ENCODE data around the gene CSGALNACT2. TPM values are rescaled to one million over a fixed set of nuclear protein-coding genes. Genes with fewer than 3 reads are reported as not detected.

Gene CSGALNACT2
- total and polyA plus RNA-seq, 10 of the 15 experiments (the other 5 are each of a cell fraction or from before 2014, with no cell fraction given), result 2.5 to 12.6 (median 8.7) TPM

DNA sequence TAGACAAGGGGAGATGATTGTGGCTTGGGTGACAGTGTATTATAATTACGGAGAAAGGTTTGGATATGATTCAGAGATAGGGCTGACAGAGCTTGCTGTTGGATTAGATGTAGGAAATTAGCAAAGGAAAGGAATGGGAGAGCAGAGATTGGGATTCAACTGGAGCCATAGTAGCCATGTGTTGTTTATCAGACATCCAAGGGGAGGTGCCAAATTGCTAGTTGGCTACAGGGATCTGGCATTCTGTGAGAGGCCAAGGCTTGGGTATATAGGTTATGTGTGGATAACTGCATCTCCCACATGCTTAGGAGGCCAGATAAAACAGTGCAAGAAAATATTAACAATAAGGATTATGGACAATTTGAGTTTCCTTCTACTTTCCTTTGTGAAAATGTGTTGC, 34.9 kb downstream of the CSGALNACT2 start:
- TF ChIP-seq SMARCA5 (IDR thresholded peaks at IDR 0.05) (no peak), NFXL1 (IDR thresholded peaks at IDR 0.05; ENCODE audit: borderline replicate concordance) (no peak), RCOR1 (conservative IDR thresholded peaks at IDR 0.05; ENCODE audit: low read depth, low read length) (no peak), ZNF217 (IDR thresholded peaks at IDR 0.05) (no peak), NRF1 (conservative IDR thresholded peaks at IDR 0.05; ENCODE audit: low read depth, low read length) (no peak)
- ChIA-PET POLR2A (no interaction called here), RAD21 (ENCODE audit: unreplicated experiment) (interaction anchor here (1.4 kb wide), 1 partner anchor 32 kb away, joined by 4 read pairs; no protein-coding TSS in a partner anchor), SMC1A (ENCODE audit: uncharacterized antibody, unreplicated experiment) (no interaction called here), CTCF (interaction anchor here (1.2 to 1.6 kb wide), 2 partner anchors 30 to 31 kb away, joined by 3 to 4 read pairs; no protein-coding TSS in a partner anchor)
- H3K79me2 ChIP-seq (ENCODE audit: control insufficient read depth, insufficient read depth, low read length), result no peaks in the 10 kb centered on the region
- no peaks in the 10 kb centered on the region for H3K27me3 ChIP-seq (replicated peaks in 1 of 2; ENCODE audit: control insufficient read depth in 2 of 2, insufficient read depth in 2 of 2, low read length in 1 of 2)
- no peaks in the 10 kb centered on the region for H4K20me1 ChIP-seq (ENCODE audit: control insufficient read depth, insufficient read depth)
- H3K9me3 ChIP-seq (replicated peaks; ENCODE audit: control insufficient read depth, insufficient read depth, low read length), result no peaks in the 10 kb centered on the region
- WGBS (ENCODE audit: insufficient coverage, insufficient replicate concordance, low lambda C conversion rate, missing lambda C conversion rate), result 100% methylated on average over 1 of the region's 1 CpG
- FAIRE-seq (no peak), ATAC-seq (no peak), DNase-seq (ENCODE audit: low read depth, low spot score) (no peak)
- H3K9ac ChIP-seq (ENCODE audit: control insufficient read depth, insufficient read depth, low read length), result no peak overlapping the region
- H3K36me3 ChIP-seq (ENCODE audit: control insufficient read depth in 2 of 2, insufficient read depth in 2 of 2, low read length in 1 of 2), result peaks cover 3 to 15% of the 10 kb centered on the region in 2 experiments
- H3K4me3 ChIP-seq, result no peak overlapping the region
- BruUV-seq (replicated peaks), result no TSS peak
- H3K4me2 ChIP-seq (ENCODE audit: control insufficient read depth, insufficient read depth), result no peak overlapping the region
- no peak overlapping the region for H3K27ac ChIP-seq (ENCODE audit: control insufficient read depth, insufficient read depth)
- H3K4me1 ChIP-seq (ENCODE audit: control insufficient read depth, insufficient read depth, low read length), result peaks cover 10% of the 10 kb centered on the region
- H2AFZ ChIP-seq (ENCODE audit: control insufficient read depth, low read depth, low read length), result no peak overlapping the region
- in situ Hi-C loops (cut with MboI), result loop anchor here (25.0 kb wide), 1 partner anchor 1789 kb away; the partner anchor contains the start of gene RASSF4
- intact Hi-C loops (cut with micrococcal nuclease; ENCODE audit: unreplicated experiment), result no loop called here

DNA sequence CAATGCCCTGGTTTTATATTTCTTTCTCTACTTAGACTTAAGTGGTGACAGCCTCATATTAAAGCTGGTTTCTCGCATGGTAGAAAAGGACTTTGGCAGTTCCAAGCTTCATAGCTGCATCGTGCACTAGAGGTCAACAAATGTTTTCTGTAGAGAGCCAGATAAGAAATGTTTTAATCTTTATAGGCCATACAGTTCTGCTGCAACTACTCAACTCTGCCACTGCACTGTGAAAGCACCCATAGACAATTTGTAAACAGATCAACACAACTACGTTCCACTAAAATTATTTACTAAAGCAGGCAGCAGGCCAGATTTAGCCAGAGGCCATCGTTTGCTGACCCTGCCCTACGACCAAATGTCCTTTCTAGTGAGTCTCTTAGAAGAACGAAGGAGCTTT, 36.7 kb downstream of the CSGALNACT2 start:
- Histone ChIP-seq H4K20me1 (ENCODE audit: control insufficient read depth, insufficient read depth) (no peaks in the 10 kb centered on the region), H3K4me3 (no peak overlapping the region), H2AFZ (ENCODE audit: control insufficient read depth, low read depth, low read length) (no peak overlapping the region), H3K9ac (ENCODE audit: control insufficient read depth, insufficient read depth, low read length) (no peak overlapping the region), H3K27ac (ENCODE audit: control insufficient read depth, insufficient read depth) (no peak overlapping the region), H3K36me3 (ENCODE audit: control insufficient read depth in 2 of 2, insufficient read depth in 2 of 2, low read length in 1 of 2) (peaks cover 0 to 12% of the 10 kb centered on the region in 2 experiments), H3K27me3 (replicated peaks in 1 of 2; ENCODE audit: control insufficient read depth in 2 of 2, insufficient read depth in 2 of 2, low read length in 1 of 2) (no peaks in the 10 kb centered on the region), H3K4me2 (ENCODE audit: control insufficient read depth, insufficient read depth) (no peak overlapping the region), H3K4me1 (ENCODE audit: control insufficient read depth, insufficient read depth, low read length) (peaks cover 10% of the 10 kb centered on the region), H3K9me3 (replicated peaks; ENCODE audit: control insufficient read depth, insufficient read depth, low read length) (no peaks in the 10 kb centered on the region), H3K79me2 (ENCODE audit: control insufficient read depth, insufficient read depth, low read length) (no peaks in the 10 kb centered on the region)
- no TSS peak for BruUV-seq (replicated peaks)
- TF ChIP-seq ATF7 (IDR thresholded peaks at IDR 0.05; ENCODE audit: low read depth) (no peak), HDGF (IDR thresholded peaks at IDR 0.05) (no peak), MEF2A (IDR thresholded peaks at IDR 0.05; ENCODE audit: insufficient read depth, low read depth, low read length) (no peak), NFYB (IDR thresholded peaks at IDR 0.05; ENCODE audit: insufficient read depth, low read depth, low read length) (no peak), STAT1 (conservative IDR thresholded peaks at IDR 0.05) (no peak), RUNX3 (IDR thresholded peaks at IDR 0.05; ENCODE audit: low read length) (no peak), BCL11A (IDR thresholded peaks at IDR 0.05; ENCODE audit: low read depth, low read length) (no peak), CREM (IDR thresholded peaks at IDR 0.05; ENCODE audit: low read depth) (no peak), FOS (IDR thresholded peaks at IDR 0.05; ENCODE audit: borderline replicate concordance, extremely low read depth, insufficient read length) (no peak)
- TF ChIP-seq, protein P1, sequence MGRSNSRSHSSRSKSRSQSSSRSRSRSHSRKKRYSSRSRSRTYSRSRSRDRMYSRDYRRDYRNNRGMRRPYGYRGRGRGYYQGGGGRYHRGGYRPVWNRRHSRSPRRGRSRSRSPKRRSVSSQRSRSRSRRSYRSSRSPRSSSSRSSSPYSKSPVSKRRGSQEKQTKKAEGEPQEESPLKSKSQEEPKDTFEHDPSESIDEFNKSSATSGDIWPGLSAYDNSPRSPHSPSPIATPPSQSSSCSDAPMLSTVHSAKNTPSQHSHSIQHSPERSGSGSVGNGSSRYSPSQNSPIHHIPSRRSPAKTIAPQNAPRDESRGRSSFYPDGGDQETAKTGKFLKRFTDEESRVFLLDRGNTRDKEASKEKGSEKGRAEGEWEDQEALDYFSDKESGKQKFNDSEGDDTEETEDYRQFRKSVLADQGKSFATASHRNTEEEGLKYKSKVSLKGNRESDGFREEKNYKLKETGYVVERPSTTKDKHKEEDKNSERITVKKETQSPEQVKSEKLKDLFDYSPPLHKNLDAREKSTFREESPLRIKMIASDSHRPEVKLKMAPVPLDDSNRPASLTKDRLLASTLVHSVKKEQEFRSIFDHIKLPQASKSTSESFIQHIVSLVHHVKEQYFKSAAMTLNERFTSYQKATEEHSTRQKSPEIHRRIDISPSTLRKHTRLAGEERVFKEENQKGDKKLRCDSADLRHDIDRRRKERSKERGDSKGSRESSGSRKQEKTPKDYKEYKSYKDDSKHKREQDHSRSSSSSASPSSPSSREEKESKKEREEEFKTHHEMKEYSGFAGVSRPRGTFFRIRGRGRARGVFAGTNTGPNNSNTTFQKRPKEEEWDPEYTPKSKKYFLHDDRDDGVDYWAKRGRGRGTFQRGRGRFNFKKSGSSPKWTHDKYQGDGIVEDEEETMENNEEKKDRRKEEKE (IDR thresholded peaks at IDR 0.05), result no peak
- ChIA-PET RAD21 (ENCODE audit: unreplicated experiment) (no interaction called here), CTCF (interaction anchor here (1.3 kb wide), 1 partner anchor 27 kb away, joined by 3 read pairs; no protein-coding TSS in a partner anchor), POLR2A (no interaction called here), SMC1A (ENCODE audit: uncharacterized antibody, unreplicated experiment) (no interaction called here)
- ATAC-seq (no peak), FAIRE-seq (no peak), DNase-seq (ENCODE audit: low read depth, low spot score) (no peak)
- WGBS (ENCODE audit: insufficient coverage, insufficient replicate concordance, low lambda C conversion rate, missing lambda C conversion rate), result 97% methylated on average over 6 of the region's 6 CpGs
- in situ Hi-C loops (cut with MboI), result loop anchor here (25.0 kb wide), 1 partner anchor 1787 kb away; the partner anchor contains the start of gene RASSF4
- intact Hi-C loops (cut with micrococcal nuclease; ENCODE audit: unreplicated experiment), result no loop called here
